Endodermal cell (in vitro differentiated cells): Measurements from ENCODE around the gene SMCP. TPM values are rescaled to one million over a fixed set of nuclear protein-coding genes. Genes with fewer than 3 reads are reported as not detected.

Experiments
- DNase-seq: peaks from one replicate; pipeline ENCODE4 v3.0.0-alpha.2; 2017
- H3K27ac ChIP-seq: 2 replicates; pipeline ENCODE4 v1.5.1; 2013; ENCODE audit warnings: mild to moderate bottlenecking, low read depth, low read length, moderate library complexity
- H3K27me3 ChIP-seq: 2 replicates; pipeline ENCODE4 v1.6.1; 2013; ENCODE audit warnings: mild to moderate bottlenecking, low read length, moderate library complexity; ENCODE audit not compliant: insufficient read depth, control insufficient read depth, poor library complexity, severe bottlenecking
- H3K36me3 ChIP-seq: 2 replicates; pipeline ENCODE4 v1.7.0; 2013; ENCODE audit warnings: mild to moderate bottlenecking, low read length, moderate library complexity; ENCODE audit not compliant: control insufficient read depth, insufficient read depth
- H3K4me1 ChIP-seq: one replicate; pipeline ENCODE4 v1.7.0; 2013; ENCODE audit warnings: low read length; ENCODE audit not compliant: control insufficient read depth, insufficient read depth
- H3K4me3 ChIP-seq: 2 replicates; pipeline ENCODE4 v1.5.1; 2013; ENCODE audit warnings: mild to moderate bottlenecking, low read length, moderate library complexity
- H3K9ac ChIP-seq: 2 replicates; pipeline ENCODE4 v1.6.1; 2013; ENCODE audit warnings: mild to moderate bottlenecking, low read length, moderate library complexity; ENCODE audit not compliant: poor library complexity, severe bottlenecking; ENCODE audit errors: extremely low read depth
- H3K9me3 ChIP-seq: 2 replicates; pipeline ENCODE4 v1.6.1; 2013; ENCODE audit warnings: mild to moderate bottlenecking, low read length, moderate library complexity; ENCODE audit not compliant: control insufficient read depth
- H3K27ac Mint-ChIP-seq: 2 replicates; pipeline ENCODE4 v1.8.0; 2020; ENCODE audit warnings: mixed read lengths
- H3K27me3 Mint-ChIP-seq: 2 replicates; pipeline ENCODE4 v1.8.0; 2021; ENCODE audit warnings: mild to moderate bottlenecking, mixed read lengths; ENCODE audit not compliant: insufficient read depth
- H3K36me3 Mint-ChIP-seq: 2 replicates; pipeline ENCODE4 v1.8.0; 2020; ENCODE audit warnings: low read depth, mixed read lengths
- H3K4me1 Mint-ChIP-seq: 2 replicates; pipeline ENCODE4 v1.8.0; 2020; ENCODE audit warnings: mixed read lengths
- H3K4me3 Mint-ChIP-seq: 2 replicates; pipeline ENCODE4 v1.8.0; 2020; ENCODE audit warnings: mild to moderate bottlenecking, moderate library complexity, mixed read lengths
- H3K9me3 Mint-ChIP-seq: 2 replicates; pipeline ENCODE4 v1.8.0; 2020; ENCODE audit warnings: mild to moderate bottlenecking, mixed read lengths
- WGBS, 2 experiments: methylation state at CpG; one replicate each; pipeline versions ENCODE4 v1.1.5 to v1.1.7; 2013; ENCODE audit warnings: missing lambda C conversion rate in 2 of 2, mixed read lengths in 1 of 2; ENCODE audit not compliant: insufficient coverage in 1 of 2, insufficient read length in 1 of 2; 5-methylcytosine and 5-hydroxymethylcytosine counted together
- long read RNA-seq, 4 experiments: library from polyadenylated mRNA in 2 of 4; library from RNA in 1 of 4; library from capped mRNA in 1 of 4; stranded (forward) in 3 of 4; unstranded in 1 of 4; transcript quantifications; one replicate each; pipeline ENCODE4 v2.0.0, GENCODE V29; 2020 to 2021; ENCODE audit warnings: inconsistent platforms in 1 of 4
- polyA plus RNA-seq, 2 experiments: library from polyadenylated mRNA; stranded (reverse); fragments of 50-300 nt; gene quantifications; one replicate each; pipeline ENCODE4 v1.2.3, GENCODE V29; 2013
- total RNA-seq, 2 donors: library from RNA; stranded (reverse); fragmentation: NEBNext Ultra II Directional in 1 of 2; extraction: Animal tissue kit (Norgen Biotek cat#: 25700) in 1 of 2; gene quantifications; 2 replicates in 1 of 2; 3 replicates in 1 of 2; pipeline ENCODE4 v1.2.1, GENCODE V29; 2021
- TF ChIP-seq, protein P1 (sequence below): fragments of 200-600 bp; sonication (generic); conservative IDR thresholded peaks from 2 replicates; pipeline ENCODE4 v1.5.0; 2021; ENCODE audit warnings: antibody characterized with exemption, mild to moderate bottlenecking

SMCP gene, protein sequence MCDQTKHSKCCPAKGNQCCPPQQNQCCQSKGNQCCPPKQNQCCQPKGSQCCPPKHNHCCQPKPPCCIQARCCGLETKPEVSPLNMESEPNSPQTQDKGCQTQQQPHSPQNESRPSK
- total RNA-seq: not detected
- polyA plus RNA-seq (2013, experiment 1 of 2): not detected
- polyA plus RNA-seq (2013, experiment 2 of 2): not detected
- long read RNA-seq, experiment 1: 0 reads
- long read RNA-seq, experiment 2: 0 reads
- long read RNA-seq, experiment 3: 0 reads
- long read RNA-seq, experiment 4: 0 reads

DNA sequence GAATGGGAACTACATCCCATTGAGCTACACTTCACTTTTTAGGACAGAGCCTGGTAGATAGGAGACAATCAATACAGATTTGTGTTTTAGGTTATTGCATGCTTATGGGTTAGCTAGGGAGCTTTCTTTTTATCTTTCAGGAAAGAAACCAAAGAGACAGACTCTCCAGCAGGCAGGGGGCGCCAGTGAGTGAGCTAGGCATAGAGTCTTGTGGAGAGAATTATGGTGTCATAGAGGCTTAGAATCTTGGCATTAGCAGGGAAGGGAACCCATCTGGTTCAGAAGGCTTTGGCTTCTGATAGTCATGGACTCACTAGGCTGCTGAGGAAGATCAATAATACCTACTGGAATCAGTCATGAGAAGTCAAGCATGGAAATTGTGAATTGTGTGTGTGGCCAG, at the start of gene SMCP:
Gene SMCP, plus strand, starts transcription at position 281 of the 400 bp plus-strand sequence. CDS start 6,101 bp downstream, outside the sequence.
- peaks cover 37% of the 10 kb centered on the region for H3K9me3 ChIP-seq
- peaks cover 69% of the 10 kb centered on the region for H3K9me3 Mint-ChIP-seq
- H3K4me1 ChIP-seq: no peaks in the 10 kb centered on the region
- DNase-seq: peak; percentile 61
- no peak within 1 kb of the TSS for H3K27ac ChIP-seq
- no peak within 1 kb of the TSS for H3K9ac ChIP-seq
- no peak within 1 kb of the TSS for H3K4me3 Mint-ChIP-seq
- H3K27ac Mint-ChIP-seq: no peak within 1 kb of the TSS
- H3K27me3 ChIP-seq: no peaks in the 10 kb centered on the region
- TF ChIP-seq, protein P1, sequence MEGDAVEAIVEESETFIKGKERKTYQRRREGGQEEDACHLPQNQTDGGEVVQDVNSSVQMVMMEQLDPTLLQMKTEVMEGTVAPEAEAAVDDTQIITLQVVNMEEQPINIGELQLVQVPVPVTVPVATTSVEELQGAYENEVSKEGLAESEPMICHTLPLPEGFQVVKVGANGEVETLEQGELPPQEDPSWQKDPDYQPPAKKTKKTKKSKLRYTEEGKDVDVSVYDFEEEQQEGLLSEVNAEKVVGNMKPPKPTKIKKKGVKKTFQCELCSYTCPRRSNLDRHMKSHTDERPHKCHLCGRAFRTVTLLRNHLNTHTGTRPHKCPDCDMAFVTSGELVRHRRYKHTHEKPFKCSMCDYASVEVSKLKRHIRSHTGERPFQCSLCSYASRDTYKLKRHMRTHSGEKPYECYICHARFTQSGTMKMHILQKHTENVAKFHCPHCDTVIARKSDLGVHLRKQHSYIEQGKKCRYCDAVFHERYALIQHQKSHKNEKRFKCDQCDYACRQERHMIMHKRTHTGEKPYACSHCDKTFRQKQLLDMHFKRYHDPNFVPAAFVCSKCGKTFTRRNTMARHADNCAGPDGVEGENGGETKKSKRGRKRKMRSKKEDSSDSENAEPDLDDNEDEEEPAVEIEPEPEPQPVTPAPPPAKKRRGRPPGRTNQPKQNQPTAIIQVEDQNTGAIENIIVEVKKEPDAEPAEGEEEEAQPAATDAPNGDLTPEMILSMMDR: peak; percentile 43
- no peak within 1 kb of the TSS for H3K4me3 ChIP-seq
- peaks cover 3% of the 10 kb centered on the region for H3K27me3 Mint-ChIP-seq
- H3K36me3 Mint-ChIP-seq: no peaks in the 10 kb centered on the region
- WGBS, 2 experiments: 3% methylated on average over 1 of the region's 1 CpG; no CpG with 5 or more reads in 1 of the 2 experiments
- H3K4me1 Mint-ChIP-seq: no peaks in the 10 kb centered on the region
- H3K36me3 ChIP-seq: no peaks in the 10 kb centered on the region

DNA sequence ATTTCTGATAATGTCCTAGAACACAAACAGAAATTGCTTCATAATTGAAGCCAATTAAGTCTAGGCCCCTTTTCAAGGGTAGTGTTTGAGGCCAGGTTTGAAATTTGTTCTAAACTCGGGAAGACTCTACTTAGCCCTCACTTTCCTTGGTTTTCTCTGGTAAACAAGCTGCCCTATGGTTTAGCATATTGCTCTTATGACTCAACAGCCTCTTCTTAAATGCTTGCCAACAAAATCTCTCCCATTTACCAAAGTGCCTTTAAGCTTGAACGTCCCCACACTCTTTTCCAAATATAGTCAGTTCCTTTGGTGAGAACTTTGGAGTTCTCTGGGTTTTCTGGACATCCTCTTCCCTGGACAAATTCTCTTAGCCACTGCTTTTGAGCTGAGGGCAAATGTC, 41.3 kb upstream of the SMCP start:
- 0 to 26% methylated on average over 1 to 2 of the region's 2 CpGs for WGBS, 2 experiments
- H3K9me3 ChIP-seq: peaks cover 35% of the 10 kb centered on the region
- no peaks in the 10 kb centered on the region for H3K27me3 Mint-ChIP-seq
- H3K36me3 Mint-ChIP-seq: no peaks in the 10 kb centered on the region
- H3K36me3 ChIP-seq: no peaks in the 10 kb centered on the region
- H3K27ac ChIP-seq: no peak overlapping the region
- H3K4me1 ChIP-seq: no peaks in the 10 kb centered on the region
- H3K4me1 Mint-ChIP-seq: no peaks in the 10 kb centered on the region
- H3K9me3 Mint-ChIP-seq: peaks cover 78% of the 10 kb centered on the region
- no peak overlapping the region for H3K9ac ChIP-seq
- TF ChIP-seq, protein P1: no peak
- H3K4me3 ChIP-seq: no peak overlapping the region
- H3K27ac Mint-ChIP-seq: no peak overlapping the region
- H3K4me3 Mint-ChIP-seq: no peak overlapping the region
- no peak for DNase-seq
- H3K27me3 ChIP-seq: no peaks in the 10 kb centered on the region

DNA sequence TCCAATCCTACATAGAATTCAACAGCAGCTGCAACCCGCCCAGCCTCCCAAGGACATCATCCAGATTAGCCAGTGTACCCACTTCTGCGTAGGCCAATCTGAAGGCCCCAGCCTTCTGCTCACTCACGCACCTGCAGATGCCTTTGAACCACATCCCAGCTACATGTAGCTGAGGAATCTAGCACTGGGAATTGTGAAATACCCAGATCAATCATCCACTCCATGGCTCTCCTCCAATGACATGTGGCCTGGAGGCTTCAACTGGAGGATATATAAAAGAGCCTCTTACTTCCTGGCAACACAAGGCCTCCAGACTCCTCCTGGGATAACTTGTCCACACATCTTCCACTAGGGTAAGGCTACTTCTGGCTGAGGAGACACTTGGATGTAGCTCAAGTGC, 35.6 kb upstream of the SMCP start, which contains the start of gene LCE6A:
Gene LCE6A, plus strand, starts transcription at position 301 of the 400 bp plus-strand sequence. CDS start 665 bp downstream, outside the sequence.
- Mint-ChIP-seq H3K36me3 (no peaks in the 10 kb centered on the region), H3K27me3 (no peaks in the 10 kb centered on the region), H3K4me3 (no peak within 1 kb of the TSS), H3K9me3 (peaks cover 73% of the 10 kb centered on the region), H3K27ac (no peak within 1 kb of the TSS), H3K4me1 (no peaks in the 10 kb centered on the region)
- Histone ChIP-seq H3K4me1 (no peaks in the 10 kb centered on the region), H3K4me3 (no peak within 1 kb of the TSS), H3K27me3 (no peaks in the 10 kb centered on the region), H3K36me3 (no peaks in the 10 kb centered on the region), H3K9me3 (peaks cover 63% of the 10 kb centered on the region), H3K27ac (no peak within 1 kb of the TSS), H3K9ac (no peak within 1 kb of the TSS)
- no peak for DNase-seq
- TF ChIP-seq, protein P1: no peak
- WGBS, 2 experiments: 74 to 77% methylated on average over 3 of the region's 3 CpGs
